HG03060 (cell line): ENCODE data around the gene ITGAL.
"Not testable (repeated sequence)": the region's sequence is repeated elsewhere in the genome, so short reads cannot be mapped to it uniquely, and the experiment has no call there.

Experiments used
- ATAC-seq: cut with Tn5 transposase; IDR thresholded peaks from one replicate; pipeline ENCODE4 v1.9.1; 2021; ENCODE audit warnings: low read depth, moderate number of reproducible peaks; ENCODE audit not compliant: unreplicated experiment

Gene ITGAL

GRCh38 chr16:30539986-30540526, 67.5 kb downstream of the ITGAL start:
- ATAC-seq = not testable (repeated sequence)

- not testable (repeated sequence) for ATAC-seq
Measured at GRCh38 chr16:30540916-30541464, 68.4 kb downstream of the ITGAL start.

GRCh38 chr16:30541502-30542329, 69.2 kb downstream of the ITGAL start:
- no peak for ATAC-seq

GRCh38 chr16:30543067-30543466, 70.5 kb downstream of the ITGAL start:
- ATAC-seq = no peak

- ATAC-seq = no peak
Measured at GRCh38 chr16:30546115-30546514, 73.6 kb downstream of the ITGAL start.

GRCh38 chr16:30548416-30549253, 76.1 kb downstream of the ITGAL start:
- no peak for ATAC-seq

- ATAC-seq = no peak
Measured at GRCh38 chr16:30551781-30552180, 79.2 kb downstream of the ITGAL start.

GRCh38 chr16:30552956-30553355, 80.4 kb downstream of the ITGAL start:
- ATAC-seq = no peak

- ATAC-seq = no peak
Measured at GRCh38 chr16:30553393-30553899, 80.9 kb downstream of the ITGAL start.

- no peak for ATAC-seq
Measured at GRCh38 chr16:30554557-30555314, 82.2 kb downstream of the ITGAL start.

- no peak for ATAC-seq
Measured at GRCh38 chr16:30555315-30556124, 83.0 kb downstream of the ITGAL start.

- no peak for ATAC-seq
Measured at GRCh38 chr16:30556125-30556473, 83.6 kb downstream of the ITGAL start.

GRCh38 chr16:30557707-30557956, 85.1 kb downstream of the ITGAL start:
- no peak for ATAC-seq

- peak; percentile 80 for ATAC-seq
Measured at GRCh38 chr16:30557957-30558788, 85.6 kb downstream of the ITGAL start, which contains the start of gene ZNF764. TSS of gene ZNF764 (minus strand) at chr16:30558374. CDS start at chr16:30558182, 192 bp downstream.

- no peak for ATAC-seq
Measured at GRCh38 chr16:30558789-30559377, 86.3 kb downstream of the ITGAL start.

GRCh38 chr16:30559690-30560089, 87.1 kb downstream of the ITGAL start:
- ATAC-seq = no peak

- ATAC-seq = no peak
Measured at GRCh38 chr16:30561089-30561816, 88.7 kb downstream of the ITGAL start.

- ATAC-seq = no peak
Measured at GRCh38 chr16:30562021-30562420, 89.5 kb downstream of the ITGAL start.
